Chondrocyte (in vitro differentiated cells): Measurements from ENCODE around the gene COX6A1. TPM values are rescaled to one million over a fixed set of nuclear protein-coding genes. Genes with fewer than 3 reads are reported as not detected.
A peak's percentile ranks its signal among the peaks of the same experiment; 100 is the strongest.

ENCODE experiments used
- DNase-seq: peaks from one replicate; pipeline ENCODE4 v3.0.0; 2021; ENCODE audit warnings: mixed read lengths, low spot score
- H3K27ac Mint-ChIP-seq: one replicate; pipeline ENCODE4 v1.8.0; 2021; ENCODE audit warnings: mild to moderate bottlenecking, moderate library complexity, mixed read lengths; ENCODE audit not compliant: unreplicated experiment
- H3K27me3 Mint-ChIP-seq: 2 replicates; pipeline ENCODE4 v1.8.0; 2021; ENCODE audit warnings: low read depth, mixed read lengths
- H3K36me3 Mint-ChIP-seq: 2 replicates; pipeline ENCODE4 v1.8.0; 2021; ENCODE audit warnings: low read depth, mixed read lengths
- H3K4me1 Mint-ChIP-seq: 2 replicates; pipeline ENCODE4 v1.8.0; 2021; ENCODE audit warnings: low read depth, mild to moderate bottlenecking, mixed read lengths
- H3K4me3 Mint-ChIP-seq: one replicate; pipeline ENCODE4 v1.8.0; 2021; ENCODE audit warnings: mild to moderate bottlenecking, moderate library complexity, mixed read lengths; ENCODE audit not compliant: unreplicated experiment
- H3K9me3 Mint-ChIP-seq: 2 replicates; pipeline ENCODE4 v1.8.0; 2021; ENCODE audit warnings: low read depth, mixed read lengths
- CTCF ChIP-seq: fragments of 200-600 bp; sonication (generic); IDR thresholded peaks from 2 replicates; pipeline ENCODE4 v1.5.0; 2021; ENCODE audit warnings: antibody characterized with exemption, mild to moderate bottlenecking, moderate library complexity
- total RNA-seq: library from RNA; stranded (reverse); gene quantifications from 3 replicates; pipeline ENCODE4 v1.2.1, GENCODE V29; 2021

Gene COX6A1
- total RNA-seq, 1 donor from 2014 or later: 299 TPM

- peaks cover 2% of the 10 kb centered on the region for H3K27me3 Mint-ChIP-seq
- H3K27ac Mint-ChIP-seq: no peak overlapping the region
- no peak overlapping the region for H3K4me3 Mint-ChIP-seq
Measured at GRCh38 chr12:120416490-120417216, 21.3 kb upstream of the COX6A1 start.

GRCh38 chr12:120417917-120418580 lies 19.9 kb upstream of the COX6A1 start:
- no peaks in the 10 kb centered on the region for H3K27me3 Mint-ChIP-seq
- H3K36me3 Mint-ChIP-seq: no peaks in the 10 kb centered on the region
- no peak for DNase-seq
- no peaks in the 10 kb centered on the region for H3K9me3 Mint-ChIP-seq
- no peak overlapping the region for H3K27ac Mint-ChIP-seq
- no peak for TF ChIP-seq CTCF
- H3K4me1 Mint-ChIP-seq: no peaks in the 10 kb centered on the region
- no peak overlapping the region for H3K4me3 Mint-ChIP-seq

More at GRCh38 chr12:120416490-120417216, 21.3 kb upstream of the COX6A1 start:
- TF ChIP-seq CTCF: no peak
- Mint-ChIP-seq H3K4me1 (no peaks in the 10 kb centered on the region), H3K36me3 (no peaks in the 10 kb centered on the region), H3K9me3 (no peaks in the 10 kb centered on the region)
- no peak for DNase-seq

- no peaks in the 10 kb centered on the region for H3K36me3 Mint-ChIP-seq
- no peak for TF ChIP-seq CTCF
- H3K9me3 Mint-ChIP-seq: no peaks in the 10 kb centered on the region
- no peak overlapping the region for H3K4me3 Mint-ChIP-seq
- H3K27me3 Mint-ChIP-seq: no peaks in the 10 kb centered on the region
- no peak overlapping the region for H3K27ac Mint-ChIP-seq
- H3K4me1 Mint-ChIP-seq: no peaks in the 10 kb centered on the region
- no peak for DNase-seq
Measured at GRCh38 chr12:120421701-120422100, 16.2 kb upstream of the COX6A1 start.

- no peak for DNase-seq
- peak overlapping the region; percentile 17 for H3K27ac Mint-ChIP-seq
- no peak for TF ChIP-seq CTCF
- H3K4me3 Mint-ChIP-seq: no peak overlapping the region
- H3K27me3 Mint-ChIP-seq: no peaks in the 10 kb centered on the region
- no peaks in the 10 kb centered on the region for H3K36me3 Mint-ChIP-seq
- no peaks in the 10 kb centered on the region for H3K4me1 Mint-ChIP-seq
- H3K9me3 Mint-ChIP-seq: no peaks in the 10 kb centered on the region
Measured at GRCh38 chr12:120422892-120423456, 14.9 kb upstream of the COX6A1 start.

- H3K36me3 Mint-ChIP-seq: no peaks in the 10 kb centered on the region
- H3K27ac Mint-ChIP-seq: no peak overlapping the region
- H3K4me3 Mint-ChIP-seq: no peak overlapping the region
- H3K4me1 Mint-ChIP-seq: peaks cover 2% of the 10 kb centered on the region
- H3K9me3 Mint-ChIP-seq: no peaks in the 10 kb centered on the region
- no peaks in the 10 kb centered on the region for H3K27me3 Mint-ChIP-seq
- TF ChIP-seq CTCF: no peak
- DNase-seq: no peak
Measured at GRCh38 chr12:120425797-120426196, 12.1 kb upstream of the COX6A1 start.
